Stimulated activated CD8-positive, alpha-beta memory T cell treated with anti-CD3 and anti-CD28 coated beads, Interleukin-12 subunit alpha, Interleukin-12 subunit beta, amount 100 ng/mL, for 4 hours (primary cell): ENCODE measurements around the gene DPYSL5.
"Not testable (repeated sequence)": the region's sequence is repeated elsewhere in the genome, so short reads cannot be mapped to it uniquely, and the experiment has no call there.

Experiments
- DNase-seq: peaks from one replicate; pipeline ENCODE4 v3.0.0-alpha.2; 2020; ENCODE audit warnings: low read depth

The DPYSL5 gene

GRCh38 chr2:26847655-26848335 lies at the start of gene DPYSL5:
DPYSL5 (plus strand) TSS chr2:26848132; CDS start chr2:26898500, 50,368 bp downstream.
- no peak for DNase-seq

- no peak for DNase-seq
Observed at GRCh38 chr2:26801328-26801727, 46.6 kb upstream of the DPYSL5 start.

- no peak for DNase-seq
Observed at GRCh38 chr2:26801796-26802195, 46.1 kb upstream of the DPYSL5 start.

- no peak for DNase-seq
Observed at GRCh38 chr2:26805241-26805676, 42.7 kb upstream of the DPYSL5 start.

GRCh38 chr2:26807788-26808460 lies 40.0 kb upstream of the DPYSL5 start:
- DNase-seq, result no peak

- DNase-seq, result no peak
Observed at GRCh38 chr2:26809211-26809610, 38.7 kb upstream of the DPYSL5 start.

- DNase-seq, result no peak
Observed at GRCh38 chr2:26809876-26810577, 37.9 kb upstream of the DPYSL5 start.

- no peak for DNase-seq
Observed at GRCh38 chr2:26811261-26811660, 36.7 kb upstream of the DPYSL5 start.

GRCh38 chr2:26811791-26812694 lies 35.9 kb upstream of the DPYSL5 start:
- DNase-seq, result no peak

- no peak for DNase-seq
Observed at GRCh38 chr2:26812731-26813130, 35.2 kb upstream of the DPYSL5 start.

- DNase-seq, result not testable (repeated sequence)
Observed at GRCh38 chr2:26814072-26814765, 33.7 kb upstream of the DPYSL5 start.

- DNase-seq, result no peak
Observed at GRCh38 chr2:26816893-26817292, 31.0 kb upstream of the DPYSL5 start.

GRCh38 chr2:26818255-26818654 lies 29.7 kb upstream of the DPYSL5 start:
- no peak for DNase-seq

GRCh38 chr2:26818972-26819371 lies 29.0 kb upstream of the DPYSL5 start:
- no peak for DNase-seq

- DNase-seq, result no peak
Observed at GRCh38 chr2:26820932-26821331, 27.0 kb upstream of the DPYSL5 start.

- no peak for DNase-seq
Observed at GRCh38 chr2:26822877-26823276, 25.1 kb upstream of the DPYSL5 start.

GRCh38 chr2:26838121-26838906 lies 9.6 kb upstream of the DPYSL5 start:
- no peak for DNase-seq

- DNase-seq, result no peak
Observed at GRCh38 chr2:26840937-26841610, 6.9 kb upstream of the DPYSL5 start.

- no peak for DNase-seq
Observed at GRCh38 chr2:26843041-26843440, 4.9 kb upstream of the DPYSL5 start.

GRCh38 chr2:26845021-26845420 lies 2.9 kb upstream of the DPYSL5 start:
- DNase-seq, result no peak
